ENCODE data around the gene VSNL1. TPM values are rescaled to one million over a fixed set of nuclear protein-coding genes. Genes with fewer than 3 reads are reported as not detected.
"Not testable (repeated sequence)": the region's sequence is repeated elsewhere in the genome, so short reads cannot be mapped to it uniquely, and the experiment has no call there.

Gene VSNL1
- total and polyA plus RNA-seq, 9 donors = 0.41 to 9.4 (median 2.7) TPM; not detected in 1

- Histone ChIP-seq H3K27ac (no peak overlapping the region), H3K27me3 (no peaks in the 10 kb centered on the region), H3K36me3 (no peaks in the 10 kb centered on the region), H3K4me3 (no peak overlapping the region), H3K9me3 (no peaks in the 10 kb centered on the region), H3K4me1 (ENCODE audit: insufficient read depth) (no peaks in the 10 kb centered on the region)
- TF ChIP-seq EP300 (IDR thresholded peaks at IDR 0.05) (no peak), POLR2A (IDR thresholded peaks at IDR 0.05) (no peak), CTCF (IDR thresholded peaks at IDR 0.05) (no peak)
- 82 to 93% (median 92%) methylated on average over 3 of the region's 3 CpGs for WGBS, 3 donors
- intact Hi-C loops (cut with DNase I) = no loop called here
- no peak for DNase-seq
Measured at GRCh38 chr2:17558878-17559277, 18.4 kb downstream of the VSNL1 start.

GRCh38 chr2:17565726-17566125, 25.2 kb downstream of the VSNL1 start:
- H3K9me3 ChIP-seq; H3K4me3 ChIP-seq; DNase-seq; H3K27ac ChIP-seq; H3K27me3 ChIP-seq; H3K36me3 ChIP-seq; H3K4me1 ChIP-seq (ENCODE audit: insufficient read depth); intact Hi-C loops (cut with DNase I): not testable (repeated sequence)
- WGBS, 3 donors = 85 to 92% (median 87%) methylated on average over 3 of the region's 3 CpGs

GRCh38 chr2:17571681-17572080, 31.2 kb downstream of the VSNL1 start:
- Histone ChIP-seq H3K4me3 (no peak overlapping the region), H3K4me1 (ENCODE audit: insufficient read depth) (no peaks in the 10 kb centered on the region), H3K36me3 (no peaks in the 10 kb centered on the region), H3K27ac (no peak overlapping the region), H3K9me3 (no peaks in the 10 kb centered on the region), H3K27me3 (no peaks in the 10 kb centered on the region)
- intact Hi-C loops (cut with DNase I) = no loop called here
- DNase-seq = no peak
- WGBS, 3 donors = 20 to 56% (median 38%) methylated on average over 1 of the region's 1 CpG
- TF ChIP-seq EP300 (IDR thresholded peaks at IDR 0.05) (no peak), CTCF (IDR thresholded peaks at IDR 0.05) (no peak), POLR2A (IDR thresholded peaks at IDR 0.05) (no peak)

GRCh38 chr2:17573085-17573803, 32.7 kb downstream of the VSNL1 start:
- no peaks in the 10 kb centered on the region for H3K36me3 ChIP-seq
- H3K9me3 ChIP-seq = no peaks in the 10 kb centered on the region
- 66 to 86% (median 79%) methylated on average over 3 of the region's 3 CpGs for WGBS, 3 donors
- no peaks in the 10 kb centered on the region for H3K27me3 ChIP-seq
- no peak for DNase-seq
- no peaks in the 10 kb centered on the region for H3K4me1 ChIP-seq (ENCODE audit: insufficient read depth)
- intact Hi-C loops (cut with DNase I) = no loop called here
- no peak overlapping the region for H3K4me3 ChIP-seq
- H3K27ac ChIP-seq = no peak overlapping the region
- TF ChIP-seq CTCF (IDR thresholded peaks at IDR 0.05) (peak in 1 of 3 donors; percentile 13), EP300 (IDR thresholded peaks at IDR 0.05) (no peak), POLR2A (IDR thresholded peaks at IDR 0.05) (no peak)

GRCh38 chr2:17573804-17574175, 33.3 kb downstream of the VSNL1 start:
- TF ChIP-seq POLR2A (IDR thresholded peaks at IDR 0.05) (no peak), CTCF (IDR thresholded peaks at IDR 0.05) (no peak), EP300 (IDR thresholded peaks at IDR 0.05) (no peak)
- Histone ChIP-seq H3K4me3 (no peak overlapping the region), H3K36me3 (no peaks in the 10 kb centered on the region), H3K27ac (no peak overlapping the region), H3K9me3 (no peaks in the 10 kb centered on the region), H3K27me3 (no peaks in the 10 kb centered on the region), H3K4me1 (ENCODE audit: insufficient read depth) (no peaks in the 10 kb centered on the region)
- intact Hi-C loops (cut with DNase I) = no loop called here
- no peak for DNase-seq
- WGBS, 3 donors = 50 to 58% (median 51%) methylated on average over 3 of the region's 3 CpGs
